ENCODE measurements around the gene SLC12A3.

DNA sequence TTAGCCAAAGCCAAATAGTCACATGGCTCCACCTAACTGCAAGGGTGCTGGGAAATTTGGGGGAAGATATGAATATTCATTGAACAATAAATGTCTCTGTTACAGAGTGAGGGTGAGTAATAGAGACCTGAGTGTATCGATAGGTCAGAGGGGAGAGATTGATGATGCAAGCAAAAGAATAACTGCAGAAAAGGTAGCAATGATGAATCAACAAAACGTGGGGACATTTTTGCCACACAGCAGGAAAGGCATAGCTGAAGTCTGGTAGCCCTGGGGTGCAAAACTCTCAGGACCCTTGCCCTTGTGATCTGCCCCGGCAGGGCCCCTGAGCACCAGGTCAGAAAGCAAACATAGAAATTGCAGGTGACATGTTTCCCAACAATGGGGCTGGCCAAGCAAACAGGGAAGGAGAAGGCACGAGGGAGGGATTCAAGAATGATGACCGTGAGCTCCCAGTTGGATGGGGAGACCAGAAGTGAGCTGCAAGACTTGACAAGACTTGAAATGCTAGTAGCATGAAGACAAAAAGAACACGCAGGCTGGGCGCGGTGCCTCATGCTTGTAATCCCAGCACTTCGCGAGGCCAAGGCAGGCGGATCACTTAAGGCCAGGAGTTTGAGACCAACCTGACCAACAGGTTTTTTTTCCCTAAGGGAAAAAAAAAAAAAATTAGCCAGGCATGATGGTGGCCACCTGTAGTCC is 54.2 kb downstream of the SLC12A3 start:
- TF ChIP-seq, protein P1, sequence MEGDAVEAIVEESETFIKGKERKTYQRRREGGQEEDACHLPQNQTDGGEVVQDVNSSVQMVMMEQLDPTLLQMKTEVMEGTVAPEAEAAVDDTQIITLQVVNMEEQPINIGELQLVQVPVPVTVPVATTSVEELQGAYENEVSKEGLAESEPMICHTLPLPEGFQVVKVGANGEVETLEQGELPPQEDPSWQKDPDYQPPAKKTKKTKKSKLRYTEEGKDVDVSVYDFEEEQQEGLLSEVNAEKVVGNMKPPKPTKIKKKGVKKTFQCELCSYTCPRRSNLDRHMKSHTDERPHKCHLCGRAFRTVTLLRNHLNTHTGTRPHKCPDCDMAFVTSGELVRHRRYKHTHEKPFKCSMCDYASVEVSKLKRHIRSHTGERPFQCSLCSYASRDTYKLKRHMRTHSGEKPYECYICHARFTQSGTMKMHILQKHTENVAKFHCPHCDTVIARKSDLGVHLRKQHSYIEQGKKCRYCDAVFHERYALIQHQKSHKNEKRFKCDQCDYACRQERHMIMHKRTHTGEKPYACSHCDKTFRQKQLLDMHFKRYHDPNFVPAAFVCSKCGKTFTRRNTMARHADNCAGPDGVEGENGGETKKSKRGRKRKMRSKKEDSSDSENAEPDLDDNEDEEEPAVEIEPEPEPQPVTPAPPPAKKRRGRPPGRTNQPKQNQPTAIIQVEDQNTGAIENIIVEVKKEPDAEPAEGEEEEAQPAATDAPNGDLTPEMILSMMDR (conservative IDR thresholded peaks at IDR 0.05; ENCODE audit: low read length) = no peak
- TF ChIP-seq EZH2phosphoT487 (IDR thresholded peaks at IDR 0.05; ENCODE audit: borderline replicate concordance) = no peak
